H1 (cell line): ENCODE data around the gene PPP1R13B. TPM values are rescaled to one million over a fixed set of nuclear protein-coding genes. Genes with fewer than 3 reads are reported as not detected.

Experiments
- EP300 ChIP-seq, 2 experiments: IDR thresholded peaks; 1 replicate in 1 of 2; 2 replicates in 1 of 2; pipeline ENCODE4 v1.6.1; 2011 to 2012; ENCODE audit warnings: low read depth in 2 of 2, low read length in 2 of 2, mild to moderate bottlenecking in 2 of 2, borderline replicate concordance in 1 of 2, inconsistent platforms in 1 of 2, moderate library complexity in 1 of 2
- RAD21 ChIP-seq, 2 experiments: IDR thresholded peaks in 1 of 2; conservative IDR thresholded peaks in 1 of 2; 2 replicates each; pipeline ENCODE4 v1.6.1; 2011; ENCODE audit warnings: low read depth in 2 of 2, low read length in 2 of 2, improper control_type of control experiment in 1 of 2, inconsistent platforms in 1 of 2, mild to moderate bottlenecking in 1 of 2, moderate library complexity in 1 of 2
- ZNF274 ChIP-seq: IDR thresholded peaks from 2 replicates; pipeline ENCODE4 v1.7.0; 2012; ENCODE audit warnings: low read length, borderline replicate concordance; ENCODE audit errors: extremely low read depth
- polyA plus RNA-seq, 7 experiments: library from polyadenylated mRNA; depleted of rRNA in 3 of 7; stranded (reverse) in 5 of 7; unstranded in 2 of 7; fragments of >200 nt in 5 of 7; fragments of 200-250 nt in 2 of 7; gene quantifications; 1 replicate in 5 of 7; 2 replicates in 1 of 7; 4 replicates in 1 of 7; pipeline versions ENCODE4 v1.2.1 to v1.2.3, GENCODE V29; 2011 to 2013; ENCODE audit warnings: missing spikeins in 2 of 7, mixed read lengths in 2 of 7
- total RNA-seq: library from RNA; stranded (reverse); fragmentation: NEBNext Ultra II Directional; extraction: Animal tissue kit (Norgen Biotek cat#: 25700); gene quantifications from 2 replicates; pipeline ENCODE4 v1.2.1, GENCODE V29; 2021

The PPP1R13B gene
- total and polyA plus RNA-seq, 2 of the 8 experiments (the other 6 are each of a cell fraction or from before 2014, with no cell fraction given) = 2.6 to 8.9 TPM

- TF ChIP-seq ZNF274 (no peak), RAD21 (IDR thresholded peaks at IDR 0.05 in 1 of 2, conservative IDR thresholded peaks at IDR 0.05 in 1 of 2; ENCODE audit: low read depth in 2 of 2, low read length in 2 of 2) (no peak), EP300 (IDR thresholded peaks at IDR 0.05; ENCODE audit: borderline replicate concordance in 1 of 2, low read depth in 2 of 2, low read length in 2 of 2) (no peak)
Measured at GRCh38 chr14:103708750-103709187, 138.6 kb downstream of the PPP1R13B start (continued).
